Mucosa of gallbladder (tissue), 1 donor: ENCODE measurements around the gene SPTBN1. TPM values are rescaled to one million over a fixed set of nuclear protein-coding genes. Genes with fewer than 3 reads are reported as not detected.

Experiments
- DNase-seq: peaks from one replicate; pipeline ENCODE4 v3.0.0-alpha.2; 2020; ENCODE audit warnings: low spot score
- total RNA-seq: library from RNA; stranded (reverse); gene quantifications from one replicate; pipeline ENCODE4 v1.2.1, GENCODE V29; 2021
- donor health status: DM: no; HTN: no; CAD: no.

SPTBN1 gene
- total RNA-seq, 1 donor from 2014 or later: 433 TPM

GRCh38 chr2:54553775-54554174 is 97.6 kb downstream of the SPTBN1 start:
- DNase-seq: no peak

- DNase-seq: no peak
Observed at GRCh38 chr2:54555318-54555837, 99.3 kb downstream of the SPTBN1 start.

GRCh38 chr2:54556621-54557121 is 100.5 kb downstream of the SPTBN1 start:
- no peak for DNase-seq

- DNase-seq: no peak
Observed at GRCh38 chr2:54557211-54557600, 101.1 kb downstream of the SPTBN1 start.

- peak; percentile 69 for DNase-seq
Observed at GRCh38 chr2:54557601-54558187, 101.6 kb downstream of the SPTBN1 start.

GRCh38 chr2:54558188-54559005 is 102.3 kb downstream of the SPTBN1 start:
- DNase-seq: peak; percentile 74

- no peak for DNase-seq
Observed at GRCh38 chr2:54559006-54559445, 102.9 kb downstream of the SPTBN1 start.

GRCh38 chr2:54559593-54560145 is 103.5 kb downstream of the SPTBN1 start:
- no peak for DNase-seq

- no peak for DNase-seq
Observed at GRCh38 chr2:54560146-54560881, 104.2 kb downstream of the SPTBN1 start.

GRCh38 chr2:54561010-54561409 is 104.9 kb downstream of the SPTBN1 start:
- no peak for DNase-seq

GRCh38 chr2:54564439-54564838 is 108.3 kb downstream of the SPTBN1 start:
- no peak for DNase-seq

GRCh38 chr2:54565551-54565950 is 109.4 kb downstream of the SPTBN1 start:
- no peak for DNase-seq

GRCh38 chr2:54566896-54567295 is 110.8 kb downstream of the SPTBN1 start:
- DNase-seq: peak; percentile 51

- peak; percentile 76 for DNase-seq
Observed at GRCh38 chr2:54568876-54569321, 112.8 kb downstream of the SPTBN1 start.

- DNase-seq: no peak
Observed at GRCh38 chr2:54569745-54570301, 113.7 kb downstream of the SPTBN1 start.

- no peak for DNase-seq
Observed at GRCh38 chr2:54570321-54570855, 114.3 kb downstream of the SPTBN1 start.

GRCh38 chr2:54570925-54571694 is 115.0 kb downstream of the SPTBN1 start:
- DNase-seq: peak; percentile 51

GRCh38 chr2:54572262-54572635 is 116.1 kb downstream of the SPTBN1 start:
- peak; percentile 45 for DNase-seq

GRCh38 chr2:54572636-54573536 is 116.8 kb downstream of the SPTBN1 start:
- no peak for DNase-seq
